GM21381 (cell line): ENCODE measurements around the gene ROBO1.

Source experiments
- ATAC-seq: cut with Tn5 transposase; IDR thresholded peaks from one replicate; pipeline ENCODE4 v1.9.1; 2021; ENCODE audit warnings: mild to moderate bottlenecking, moderate library complexity; ENCODE audit not compliant: unreplicated experiment

ROBO1 gene

DNA sequence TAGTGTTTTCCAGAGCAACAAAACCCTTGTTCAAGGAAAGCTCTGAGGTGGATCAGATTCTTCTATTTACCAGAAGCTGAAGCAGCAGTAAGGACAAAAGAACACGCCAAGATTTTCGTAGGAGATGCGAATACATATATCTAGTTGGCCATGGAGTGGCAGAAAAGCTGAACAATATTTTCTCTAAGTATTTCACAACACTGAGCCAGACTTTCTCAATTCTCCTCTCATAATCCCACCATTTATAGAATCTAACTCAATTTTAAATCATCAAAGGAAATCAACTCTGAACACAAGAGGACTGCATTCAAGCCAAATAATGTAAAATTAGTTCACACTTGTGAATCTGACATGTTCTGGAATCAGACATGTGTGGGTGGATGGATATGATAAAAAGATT, 775.0 kb downstream of the ROBO1 start:
- ATAC-seq, result no peak

DNA sequence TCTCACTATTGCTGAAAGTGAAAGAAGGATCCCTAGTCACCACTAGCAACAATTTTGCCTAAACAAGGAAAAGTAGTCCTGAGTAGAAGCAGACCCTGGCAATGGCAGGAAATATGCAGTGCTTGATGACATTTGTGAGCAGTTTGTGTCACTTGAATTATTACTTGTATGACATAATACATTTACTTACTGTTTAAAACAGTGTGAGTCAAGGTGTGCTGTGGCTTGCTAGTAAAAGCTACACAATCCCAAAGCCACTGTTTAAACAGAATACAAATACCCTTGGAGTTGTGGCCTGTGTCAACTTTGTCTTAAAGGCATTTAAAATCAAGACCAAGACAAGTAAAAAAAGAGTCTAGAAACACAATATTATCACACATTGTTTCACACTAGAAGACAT, 775.4 kb downstream of the ROBO1 start:
- no peak for ATAC-seq

DNA sequence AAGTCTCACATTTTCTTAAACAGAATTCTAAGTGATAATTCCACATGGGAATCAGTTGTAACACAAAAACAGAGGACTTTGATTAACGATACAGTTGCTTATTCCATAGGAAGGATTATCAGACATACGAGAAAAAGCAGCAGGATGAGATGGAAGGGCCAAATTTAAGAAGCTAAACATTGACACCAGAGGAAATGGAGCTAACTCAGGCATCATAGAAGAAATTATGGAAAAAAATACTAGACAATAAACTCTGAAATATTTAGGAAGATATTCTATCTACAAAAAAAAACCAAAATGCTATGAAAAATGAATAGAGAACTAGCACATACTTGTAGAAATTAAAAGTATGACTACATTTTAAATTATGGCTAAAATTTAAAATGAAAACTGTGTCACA, 776.1 kb downstream of the ROBO1 start:
- no peak for ATAC-seq

DNA sequence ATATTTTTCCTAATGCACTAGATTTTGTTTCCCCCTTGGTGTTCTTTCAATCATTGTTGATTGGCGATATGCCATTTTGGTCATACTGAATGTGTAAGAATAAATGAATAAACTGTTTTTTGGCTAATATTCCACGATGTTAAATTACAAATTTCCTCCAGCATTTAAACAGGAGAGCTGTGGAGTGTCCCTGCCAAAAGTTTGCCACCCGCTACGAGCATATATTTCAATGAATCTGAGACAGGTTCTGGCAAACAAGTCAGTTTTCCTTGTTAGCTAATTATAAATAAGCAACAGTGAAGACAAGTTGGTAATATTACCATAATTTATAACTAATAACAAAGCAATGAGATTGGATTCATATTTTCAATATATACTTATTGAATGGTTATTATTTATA, 777.6 kb downstream of the ROBO1 start:
- ATAC-seq, result no peak

DNA sequence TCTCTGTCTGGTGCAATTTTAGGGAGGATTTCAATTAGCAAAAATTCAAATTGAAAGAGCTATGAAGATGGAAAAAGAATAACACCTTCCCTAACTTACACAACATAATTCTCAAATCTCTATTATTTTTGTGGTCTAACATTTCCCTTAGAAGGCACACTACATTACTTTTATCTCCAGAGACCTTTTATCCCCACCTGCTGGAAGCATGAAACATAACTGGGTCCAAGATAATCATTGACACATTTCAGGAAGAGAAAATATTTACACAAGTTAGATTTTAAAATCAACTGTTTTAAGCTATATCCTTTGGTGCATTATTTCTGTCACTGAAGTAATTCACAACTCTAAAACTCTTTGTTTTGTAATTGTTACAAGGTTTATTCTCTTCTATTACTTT, 779.5 kb downstream of the ROBO1 start:
- ATAC-seq, result no peak

DNA sequence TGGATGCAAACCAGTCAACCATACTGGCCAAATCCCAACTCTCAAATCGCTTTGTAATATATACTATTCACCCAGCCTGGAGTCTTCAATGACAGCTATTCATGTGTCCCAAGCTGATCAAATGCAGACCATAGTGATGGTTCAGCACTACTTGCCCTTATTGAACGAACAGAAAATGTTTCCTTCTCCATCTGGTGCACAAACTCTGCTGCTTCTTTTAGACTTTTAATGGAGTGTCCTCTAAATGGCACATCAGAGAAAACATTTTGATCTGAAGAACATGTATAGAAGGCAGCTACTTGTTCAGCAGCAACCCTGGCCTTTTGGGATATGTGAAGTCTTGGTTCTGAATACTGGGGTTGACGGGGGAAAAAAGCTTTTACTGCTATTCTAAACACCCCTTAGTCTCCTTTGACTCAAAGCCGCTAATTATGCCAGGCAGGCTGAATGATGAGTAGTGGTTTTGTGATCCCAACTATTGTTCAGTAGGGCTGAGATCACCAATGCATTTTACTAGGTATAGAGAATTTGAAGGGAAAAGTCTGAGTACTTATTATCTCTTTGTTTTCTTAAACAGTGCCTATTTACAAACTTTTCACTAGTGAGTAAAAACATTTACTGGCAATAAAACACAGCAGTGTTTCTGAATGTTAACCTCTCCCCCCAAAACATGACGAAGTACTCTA, 781.2 kb downstream of the ROBO1 start:
- ATAC-seq, result no peak

DNA sequence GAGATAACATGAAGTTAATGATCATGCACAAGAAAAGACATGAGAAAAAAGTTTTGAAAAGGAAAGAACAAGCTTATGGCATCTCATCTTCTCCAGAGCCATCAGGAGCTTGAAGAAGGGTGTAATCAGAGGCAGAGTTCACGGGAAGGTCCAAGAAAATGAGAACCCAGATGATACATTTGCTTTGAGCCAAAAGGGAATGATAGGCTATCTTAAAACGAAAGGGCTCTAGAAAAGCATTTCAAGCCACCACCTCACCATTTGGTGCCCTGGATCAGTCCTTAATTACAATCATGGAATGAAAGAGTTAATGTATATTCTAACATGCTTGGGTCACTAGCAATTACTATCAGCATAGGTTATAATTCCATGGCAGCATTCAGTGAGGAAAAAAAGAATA, 781.8 kb downstream of the ROBO1 start:
- no peak for ATAC-seq

DNA sequence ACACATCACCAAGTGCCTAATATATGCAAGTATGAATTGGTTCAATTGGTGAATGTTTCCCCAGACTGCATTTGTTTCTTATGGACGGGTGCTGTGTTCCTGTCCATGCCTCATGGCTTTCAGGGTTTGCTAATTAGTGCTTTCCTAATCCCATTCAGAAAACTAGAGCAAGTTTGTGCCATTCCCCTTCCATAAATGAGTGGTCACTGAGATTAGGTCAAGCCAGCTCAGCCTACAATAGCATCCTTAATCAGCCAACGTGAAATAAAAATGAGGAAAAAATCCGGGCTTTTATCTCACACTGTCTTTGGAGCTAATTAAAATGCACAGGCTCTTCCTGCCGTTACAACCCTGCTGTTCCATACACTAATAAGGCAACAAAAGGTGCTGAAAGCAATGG, 788.8 kb downstream of the ROBO1 start:
- ATAC-seq, result no peak

DNA sequence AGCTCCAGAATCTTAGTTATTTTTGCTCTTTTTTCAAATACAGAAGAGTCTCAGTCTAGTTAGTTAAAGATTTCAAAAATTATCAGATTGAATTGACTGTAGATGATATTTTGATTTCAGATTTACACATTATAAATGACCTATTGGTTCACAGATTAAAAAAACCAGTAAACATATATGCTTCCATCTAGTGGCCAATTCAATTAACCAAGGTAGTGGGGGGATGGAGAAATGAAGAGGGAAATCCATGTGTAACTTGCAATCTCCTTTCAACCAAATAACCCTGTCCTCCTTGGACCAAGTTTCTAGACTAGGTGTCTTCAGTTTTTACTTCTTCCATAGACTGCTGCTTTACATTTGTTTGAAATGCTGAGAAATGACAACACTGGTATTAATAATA, 789.8 kb downstream of the ROBO1 start:
- ATAC-seq, result no peak

DNA sequence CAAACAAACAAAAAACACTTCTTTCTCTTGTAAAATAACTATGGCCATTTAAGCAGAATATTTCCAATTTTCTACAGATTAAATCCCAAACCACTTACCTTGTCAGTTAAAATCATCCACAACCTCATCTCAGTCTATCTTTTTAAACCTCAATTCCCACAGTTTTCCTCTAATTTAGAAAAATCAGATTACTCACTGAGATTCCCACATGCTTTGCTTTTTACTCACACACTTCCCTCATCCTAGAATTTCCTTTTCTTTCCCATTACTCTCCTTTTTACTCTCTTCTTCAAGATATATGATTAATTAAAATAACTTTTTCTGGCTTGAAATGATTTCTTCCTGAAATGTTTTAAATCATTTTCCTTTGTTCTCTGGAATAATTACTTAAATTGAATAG, 790.7 kb downstream of the ROBO1 start:
- no peak for ATAC-seq

DNA sequence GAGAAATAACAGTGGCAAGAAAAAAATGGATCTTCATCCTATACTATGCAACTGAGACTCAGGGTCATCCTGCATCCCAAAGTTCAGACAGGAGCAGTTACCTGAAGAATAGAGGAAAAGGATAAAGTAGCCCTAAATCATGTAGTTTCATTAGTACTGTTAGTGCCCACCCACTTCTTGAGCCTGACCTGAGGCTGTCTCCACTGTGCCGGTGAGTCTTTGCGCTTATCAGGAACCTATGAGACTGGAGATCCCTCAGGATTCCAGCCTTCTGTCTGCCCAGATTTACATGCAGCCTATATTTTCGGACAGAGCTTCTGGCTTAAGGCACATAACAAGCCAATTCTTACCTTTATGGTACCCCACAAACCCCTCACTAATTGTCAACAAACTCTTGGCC, 791.6 kb downstream of the ROBO1 start:
- ATAC-seq, result no peak

DNA sequence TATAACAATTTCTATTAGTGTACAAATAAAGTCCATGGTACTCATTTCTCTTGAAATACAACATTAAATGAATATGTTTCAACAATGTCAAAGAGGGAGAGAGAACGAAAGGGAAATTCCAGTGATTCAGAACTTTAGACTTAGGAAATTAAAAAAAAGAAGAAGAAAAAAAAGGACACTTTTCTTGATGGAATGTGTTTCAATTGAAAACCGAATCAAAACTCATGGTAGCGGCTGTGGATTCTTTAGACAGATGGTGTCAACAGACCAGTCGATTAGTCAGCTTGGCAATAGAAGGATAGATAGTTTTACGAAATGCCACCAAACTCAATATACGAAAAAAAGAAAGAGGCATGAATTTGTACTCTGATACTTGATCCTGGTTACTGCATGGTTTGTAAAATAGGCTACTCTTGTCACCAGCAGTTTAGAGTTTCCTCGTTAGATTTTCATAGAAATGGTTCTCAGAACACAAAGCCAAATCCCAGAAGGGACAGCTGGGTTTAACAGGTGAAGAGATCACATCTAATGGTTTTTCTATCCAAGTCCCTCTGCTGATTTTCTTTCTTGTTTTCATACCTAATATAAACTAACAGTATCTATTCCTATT, 793.5 kb downstream of the ROBO1 start:
- no peak for ATAC-seq

DNA sequence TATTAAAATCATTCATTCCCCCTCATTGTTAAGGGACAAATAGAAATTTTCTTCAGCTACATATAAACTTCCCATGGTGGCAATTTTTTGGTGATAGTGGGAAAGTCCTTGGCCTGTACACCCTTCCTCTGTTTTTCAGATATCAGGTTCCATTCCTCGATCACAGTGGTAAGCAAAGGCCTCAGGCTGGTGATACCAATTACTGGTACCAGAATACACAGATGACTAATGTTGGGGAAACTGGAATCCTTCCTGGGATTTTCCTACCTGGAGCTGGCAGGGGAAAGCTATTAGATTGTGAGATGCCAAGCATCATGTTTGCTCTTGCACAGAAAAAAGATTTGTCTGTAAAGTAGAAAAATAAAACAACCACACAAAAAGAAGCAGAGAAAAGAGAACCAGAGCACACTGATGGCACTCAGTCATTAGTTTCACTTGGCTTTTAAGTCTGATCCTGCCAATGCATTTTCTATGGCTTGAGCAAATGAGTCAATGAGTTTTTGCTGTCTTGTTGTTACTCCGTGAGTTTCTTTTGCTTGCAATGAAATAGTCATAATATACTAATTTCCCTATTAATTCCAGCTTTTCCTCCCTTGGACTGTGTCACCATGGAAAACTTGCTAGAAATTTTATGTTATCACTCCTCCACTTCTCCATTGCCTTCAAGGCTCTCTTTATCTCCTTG, 795.0 kb downstream of the ROBO1 start:
- ATAC-seq, result no peak

DNA sequence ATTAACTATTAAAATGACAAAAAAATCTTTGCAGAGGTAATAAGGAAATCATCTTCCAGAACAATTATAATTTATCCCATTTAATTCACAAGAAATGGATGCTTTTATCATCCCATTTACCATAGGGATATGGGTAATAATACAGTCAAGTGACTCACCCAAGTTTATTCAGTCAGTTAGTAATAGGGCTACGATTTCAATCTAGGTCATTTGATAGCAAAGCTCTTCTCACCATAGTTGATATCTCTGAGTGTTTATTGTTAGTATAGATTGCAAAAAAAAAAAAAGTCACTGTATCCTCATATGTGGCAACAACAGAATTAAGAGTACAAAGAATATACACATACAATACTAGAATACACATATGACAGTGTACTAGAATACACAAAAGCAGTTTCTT, 797.1 kb downstream of the ROBO1 start:
- ATAC-seq, result no peak

DNA sequence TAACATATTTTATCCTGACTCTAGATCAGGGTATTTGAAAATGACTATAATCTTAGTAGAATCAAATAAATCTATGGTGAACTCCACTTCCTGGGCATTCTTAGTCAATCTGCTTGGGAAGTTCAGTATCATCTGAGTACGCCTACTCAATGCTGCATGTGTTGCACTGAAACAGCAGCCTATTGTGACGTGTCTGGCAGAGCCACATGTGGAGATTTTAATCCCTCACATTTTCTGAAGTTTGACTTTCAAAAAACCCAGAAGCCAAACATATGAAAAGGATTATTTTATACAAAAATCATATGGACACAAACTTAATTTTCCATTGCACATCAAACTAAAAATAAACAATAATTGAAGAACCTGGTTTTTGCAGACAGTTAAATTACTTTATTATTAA, 798.3 kb downstream of the ROBO1 start:
- ATAC-seq, result no peak

DNA sequence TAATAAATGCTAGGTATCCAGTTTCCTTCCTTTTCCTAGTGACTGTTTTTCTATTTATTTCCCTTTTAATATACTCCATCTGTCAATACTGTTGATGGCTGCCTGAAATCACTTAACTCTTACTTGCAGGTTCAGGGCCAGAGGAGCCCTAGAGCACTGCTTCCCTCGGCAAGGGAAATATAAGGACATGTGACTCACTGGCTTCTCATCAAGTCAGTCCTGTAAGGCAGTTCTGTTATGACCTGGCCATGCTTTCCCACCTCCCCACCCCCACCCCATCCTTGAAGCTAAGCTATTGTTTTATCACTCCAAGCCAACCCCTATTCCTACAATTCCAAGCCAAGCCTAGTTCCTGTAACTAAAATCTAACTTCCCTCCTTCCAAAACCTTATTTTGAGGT, 800.7 kb downstream of the ROBO1 start:
- no peak for ATAC-seq

DNA sequence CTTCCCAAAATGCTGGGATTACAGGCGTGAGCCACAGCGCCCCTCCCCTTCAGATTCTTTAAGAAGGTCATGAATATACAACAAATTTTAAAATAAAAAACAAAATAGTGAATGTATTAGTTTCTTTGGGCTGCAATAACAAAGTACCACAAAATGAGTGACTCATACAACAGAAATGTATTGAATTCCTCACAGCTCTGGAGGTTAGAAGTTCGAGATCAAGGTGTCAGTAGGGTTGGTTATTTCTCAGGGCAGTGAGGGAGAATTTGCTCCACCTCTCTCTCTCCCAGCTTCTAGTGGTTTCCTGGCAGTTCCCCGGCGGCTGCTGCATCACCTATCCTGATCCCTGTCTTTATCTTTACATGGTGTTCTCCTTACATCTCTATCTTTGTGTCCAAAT, 804.0 kb downstream of the ROBO1 start:
- ATAC-seq, result no peak

DNA sequence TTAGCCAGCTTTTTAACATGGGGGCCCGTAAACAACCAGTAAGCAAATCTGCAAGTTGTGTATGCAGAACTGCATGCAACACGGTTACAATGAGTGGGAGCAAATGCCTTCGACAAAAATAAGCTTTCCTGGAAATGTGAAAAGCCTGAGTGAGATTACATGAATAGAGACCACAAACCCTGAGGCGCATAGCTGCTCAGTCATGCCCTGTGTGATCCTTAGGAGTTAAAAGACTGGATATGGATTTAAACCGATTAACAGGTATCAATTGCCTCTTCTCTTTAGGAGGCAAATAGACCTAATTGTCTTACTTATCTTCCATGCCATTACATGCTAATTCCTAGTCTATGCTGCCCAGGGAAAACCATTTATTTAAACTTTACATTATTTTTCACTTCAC, 810.3 kb downstream of the ROBO1 start:
- no peak for ATAC-seq

DNA sequence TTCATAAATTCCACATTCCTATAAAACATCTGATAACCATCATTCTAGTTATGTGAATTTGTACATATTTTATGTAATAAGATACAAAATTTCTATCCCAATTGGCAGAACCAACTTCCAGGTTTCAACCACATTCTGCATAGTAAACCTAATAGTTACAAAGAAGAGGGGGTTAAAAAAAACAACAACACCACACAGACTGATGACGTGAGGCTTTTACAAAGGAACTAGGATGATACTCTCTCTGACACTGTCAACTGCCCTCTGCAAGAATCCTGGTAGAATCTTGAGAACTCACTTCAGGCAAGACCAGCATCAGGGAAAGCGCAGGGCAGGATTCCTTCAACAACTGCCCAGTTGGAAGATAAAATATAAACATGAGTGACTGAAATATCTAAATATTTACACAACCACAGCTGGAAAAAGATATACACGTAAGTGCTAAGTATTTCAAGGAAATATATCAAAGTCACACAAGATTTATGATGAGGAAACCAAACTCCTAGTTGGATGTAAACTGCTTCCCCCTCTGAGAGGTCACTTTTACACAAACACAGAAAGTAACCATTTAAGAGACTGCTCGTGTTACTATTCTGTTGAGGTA, 816.4 kb downstream of the ROBO1 start:
- no peak for ATAC-seq

DNA sequence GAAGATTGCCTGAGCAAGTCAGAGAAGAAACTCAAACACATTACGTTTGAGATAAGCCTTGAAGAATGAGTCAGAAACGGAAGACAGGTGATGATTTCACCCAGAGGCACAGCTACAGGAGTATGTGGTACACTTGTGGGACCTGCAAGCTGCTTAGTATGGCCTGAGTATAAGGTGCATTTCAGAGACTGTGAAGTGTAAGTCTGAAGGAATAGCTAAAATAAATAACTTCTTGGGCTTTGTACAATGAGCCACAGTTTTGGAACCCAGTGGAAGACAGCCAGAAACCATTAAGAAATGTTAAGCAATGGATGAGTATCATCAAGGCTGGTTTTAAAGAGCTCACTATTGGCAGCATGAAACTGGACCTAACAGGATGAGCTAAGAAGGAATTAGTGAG, 826.2 kb downstream of the ROBO1 start:
- ATAC-seq, result no peak

DNA sequence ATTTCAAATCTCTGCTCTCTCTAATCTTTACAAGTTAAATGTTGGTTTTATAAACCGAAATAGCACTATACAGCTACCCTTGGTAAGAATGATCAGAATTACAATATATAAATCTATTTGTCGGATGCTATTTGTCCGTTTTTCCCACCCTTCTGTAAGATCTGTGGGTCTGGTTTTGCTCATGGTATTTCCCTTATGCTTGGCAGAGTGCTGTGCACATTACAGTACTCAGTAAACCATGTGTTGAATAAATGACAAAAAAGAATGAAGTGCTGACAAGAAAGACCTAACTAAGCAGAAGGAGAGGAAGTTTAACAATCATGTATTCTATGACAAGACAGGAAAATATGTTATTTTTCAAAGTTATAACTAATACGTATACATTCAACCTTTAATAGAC, 827.2 kb downstream of the ROBO1 start:
- ATAC-seq, result no peak

DNA sequence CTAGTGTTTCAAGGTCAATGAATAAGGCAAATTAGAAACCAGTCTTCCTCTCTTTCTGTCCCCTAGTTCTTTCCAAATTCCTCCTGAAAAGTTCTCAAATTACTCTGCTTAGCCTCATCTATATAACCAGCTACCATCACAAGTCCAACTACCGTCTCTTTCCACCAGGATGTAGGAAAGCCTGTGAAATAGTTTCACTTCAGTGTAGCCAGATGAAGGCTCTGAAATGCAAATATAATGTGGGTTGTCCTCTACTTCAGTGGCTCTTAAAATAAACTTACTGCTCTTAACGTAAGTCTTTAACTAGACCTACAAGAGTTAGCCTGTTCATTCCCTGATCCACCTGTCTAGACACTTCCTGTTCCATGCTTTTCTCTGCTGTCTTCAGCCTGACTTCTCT, 827.7 kb downstream of the ROBO1 start:
- no peak for ATAC-seq
